Suprapubic skin (tissue), 3 donors: ENCODE data around the gene CERS6.

Experiments
- POLR2AphosphoS5 ChIP-seq, 3 donors: sonication (generic); formaldehyde crosslinking; IDR thresholded peaks; one replicate each; pipeline ENCODE4 v1.6.1; 2017; ENCODE audit warnings: antibody characterized with exemption in 3 of 3
- TF ChIP-seq, protein P1 (sequence below), 2 donors: fragments of 200-600 bp in 1 of 2; fragments of 450-650 bp in 1 of 2; sonication (generic) in 1 of 2; IDR thresholded peaks; one replicate each; pipeline ENCODE4 v1.5.1; 2016 to 2019; ENCODE audit warnings: antibody characterized with exemption in 2 of 2, mild to moderate bottlenecking in 1 of 2, moderate library complexity in 1 of 2

DNA sequence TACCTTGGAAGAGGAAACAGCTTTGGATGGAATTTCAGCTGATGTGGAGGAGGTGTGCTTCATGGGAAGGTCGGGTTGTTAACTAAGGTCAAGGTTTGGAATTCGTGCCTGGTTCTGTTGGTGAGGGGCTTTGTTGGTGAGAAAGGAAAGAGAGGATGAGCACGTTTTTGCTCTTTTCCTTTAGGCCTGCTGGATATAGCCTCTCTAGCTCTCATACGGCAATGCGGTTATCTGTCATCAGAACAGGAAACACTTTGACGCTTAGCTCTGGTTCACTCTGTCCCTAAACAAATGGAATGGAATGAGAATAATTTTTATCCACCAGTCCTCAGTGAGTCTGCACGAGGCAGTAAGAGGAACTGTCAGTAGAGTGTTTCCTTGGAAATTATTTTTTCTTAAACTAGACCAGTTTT, 176.6 kb downstream of the CERS6 start:
- TF ChIP-seq, protein P1, sequence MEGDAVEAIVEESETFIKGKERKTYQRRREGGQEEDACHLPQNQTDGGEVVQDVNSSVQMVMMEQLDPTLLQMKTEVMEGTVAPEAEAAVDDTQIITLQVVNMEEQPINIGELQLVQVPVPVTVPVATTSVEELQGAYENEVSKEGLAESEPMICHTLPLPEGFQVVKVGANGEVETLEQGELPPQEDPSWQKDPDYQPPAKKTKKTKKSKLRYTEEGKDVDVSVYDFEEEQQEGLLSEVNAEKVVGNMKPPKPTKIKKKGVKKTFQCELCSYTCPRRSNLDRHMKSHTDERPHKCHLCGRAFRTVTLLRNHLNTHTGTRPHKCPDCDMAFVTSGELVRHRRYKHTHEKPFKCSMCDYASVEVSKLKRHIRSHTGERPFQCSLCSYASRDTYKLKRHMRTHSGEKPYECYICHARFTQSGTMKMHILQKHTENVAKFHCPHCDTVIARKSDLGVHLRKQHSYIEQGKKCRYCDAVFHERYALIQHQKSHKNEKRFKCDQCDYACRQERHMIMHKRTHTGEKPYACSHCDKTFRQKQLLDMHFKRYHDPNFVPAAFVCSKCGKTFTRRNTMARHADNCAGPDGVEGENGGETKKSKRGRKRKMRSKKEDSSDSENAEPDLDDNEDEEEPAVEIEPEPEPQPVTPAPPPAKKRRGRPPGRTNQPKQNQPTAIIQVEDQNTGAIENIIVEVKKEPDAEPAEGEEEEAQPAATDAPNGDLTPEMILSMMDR (IDR thresholded peaks at IDR 0.05), result no peak
- TF ChIP-seq POLR2AphosphoS5 (IDR thresholded peaks at IDR 0.05), result no peak
